GM19324 (cell line): ENCODE results near the gene NKAPD1.
"Not testable (repeated sequence)": the region's sequence is repeated elsewhere in the genome, so short reads cannot be mapped to it uniquely, and the experiment has no call there.

Source experiments
- ATAC-seq: cut with Tn5 transposase; IDR thresholded peaks from one replicate; pipeline ENCODE4 v1.9.1; 2021; ENCODE audit warnings: mild to moderate bottlenecking, moderate library complexity; ENCODE audit not compliant: unreplicated experiment, low FRiP score

The NKAPD1 gene, protein sequence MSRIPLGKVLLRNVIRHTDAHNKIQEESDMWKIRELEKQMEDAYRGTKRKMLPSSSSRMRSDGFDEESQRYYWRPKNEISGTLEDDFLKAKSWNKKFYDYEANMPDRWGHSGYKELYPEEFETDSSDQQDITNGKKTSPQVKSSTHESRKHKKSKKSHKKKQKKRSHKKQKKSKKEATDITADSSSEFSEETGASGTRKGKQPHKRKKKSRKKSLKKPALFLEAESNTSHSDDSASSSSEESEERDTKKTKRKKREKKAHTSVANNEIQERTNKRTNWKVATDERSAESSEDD

GRCh38 chr11:112073941-112074811 lies at the start of gene NKAPD1, which contains the start of gene PIH1D2:
TSS of gene NKAPD1 (plus strand) at chr11:112074299. CDS start at chr11:112075575, 1,276 bp downstream.
TSS of gene PIH1D2 (minus strand) at chr11:112074017. CDS start at chr11:112073174, 843 bp downstream.
- ATAC-seq, result peak; percentile 89

GRCh38 chr11:112024773-112025678 lies 49.1 kb upstream of the NKAPD1 start, which contains the start of gene DLAT:
TSS of gene DLAT (plus strand) at chr11:112025408. CDS start at chr11:112025473, 65 bp downstream.
- peak; percentile 87 for ATAC-seq

GRCh38 chr11:112025707-112026106 lies 48.4 kb upstream of the NKAPD1 start:
- ATAC-seq, result peak; percentile 14

GRCh38 chr11:112026784-112027410 lies 47.2 kb upstream of the NKAPD1 start:
- ATAC-seq, result not testable (repeated sequence)

DNA sequence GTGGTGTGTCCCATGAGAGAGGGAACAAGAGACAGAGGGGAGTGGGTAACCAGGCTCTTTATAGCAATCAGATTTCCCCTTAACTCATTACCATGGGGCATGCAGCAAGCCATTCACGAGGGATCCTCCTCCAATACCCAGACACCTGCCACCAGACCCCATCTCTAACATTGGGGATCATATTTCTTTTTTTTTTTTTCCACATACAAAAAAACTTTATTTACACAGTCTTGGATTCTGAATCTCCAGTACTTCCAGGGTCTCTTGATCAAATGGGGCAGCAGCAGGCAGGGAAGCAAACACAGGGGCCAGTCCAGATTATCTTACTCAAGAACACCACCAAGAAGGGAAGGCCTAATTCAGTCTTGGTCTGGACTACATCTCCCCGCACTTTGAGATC lies 44.6 kb upstream of the NKAPD1 start:
- no peak for ATAC-seq

DNA sequence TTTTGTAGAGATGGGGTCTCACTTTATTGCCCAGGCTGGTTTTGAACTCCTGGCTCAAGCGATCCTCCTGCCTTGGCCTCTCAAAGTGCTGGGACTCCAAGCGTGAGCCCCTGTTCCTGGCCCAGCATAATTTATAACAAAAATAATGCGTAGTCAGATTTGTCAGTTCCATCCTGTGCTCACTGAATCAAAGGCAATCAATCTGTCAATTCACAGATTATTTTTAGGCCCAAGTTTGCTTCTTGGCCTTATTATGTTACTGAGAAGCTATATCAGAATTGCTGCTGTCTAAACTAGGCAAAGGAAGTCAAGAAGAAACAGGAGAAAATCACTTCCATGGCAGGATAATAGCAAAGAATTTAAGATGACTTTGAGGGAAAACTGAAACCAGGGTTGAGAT lies 40.2 kb upstream of the NKAPD1 start:
- ATAC-seq, result no peak

DNA sequence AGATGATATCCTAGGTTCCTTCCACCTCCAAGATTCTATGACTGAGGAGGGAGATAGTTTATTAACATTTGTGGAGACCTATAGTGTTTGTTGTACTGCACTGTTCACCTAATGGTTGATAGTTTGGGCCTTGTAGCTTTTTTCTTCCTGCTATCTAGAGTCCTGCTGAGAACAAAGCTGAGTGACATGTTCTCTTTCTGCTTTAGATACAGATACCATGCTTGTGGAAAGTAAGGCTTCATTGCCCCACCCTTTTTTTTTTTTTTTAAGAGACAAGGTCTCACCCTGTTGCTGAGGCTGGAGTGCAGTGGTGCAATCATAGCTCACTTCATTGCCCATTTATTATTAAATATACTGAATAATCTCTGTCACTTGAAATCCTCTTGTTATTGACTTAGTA lies 36.6 kb upstream of the NKAPD1 start:
- no peak for ATAC-seq

GRCh38 chr11:112042161-112042960 lies 31.7 kb upstream of the NKAPD1 start:
- no peak for ATAC-seq

DNA sequence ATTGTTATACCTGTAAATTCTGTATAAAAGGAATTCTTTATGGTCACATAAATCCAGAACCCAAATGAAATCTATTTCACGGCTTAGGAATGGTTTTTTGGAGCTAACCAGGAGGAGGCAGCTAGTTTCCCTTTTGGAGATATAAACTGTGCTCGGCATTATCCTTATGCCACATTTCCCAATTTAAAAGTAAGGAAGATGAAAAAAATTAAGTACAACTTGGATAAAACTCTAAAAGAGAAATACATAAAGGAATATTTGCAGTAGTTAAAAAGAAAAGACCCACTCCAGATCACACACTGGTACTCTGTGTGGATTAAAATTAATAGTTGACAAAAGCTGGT lies 31.2 kb upstream of the NKAPD1 start:
- no peak for ATAC-seq

DNA sequence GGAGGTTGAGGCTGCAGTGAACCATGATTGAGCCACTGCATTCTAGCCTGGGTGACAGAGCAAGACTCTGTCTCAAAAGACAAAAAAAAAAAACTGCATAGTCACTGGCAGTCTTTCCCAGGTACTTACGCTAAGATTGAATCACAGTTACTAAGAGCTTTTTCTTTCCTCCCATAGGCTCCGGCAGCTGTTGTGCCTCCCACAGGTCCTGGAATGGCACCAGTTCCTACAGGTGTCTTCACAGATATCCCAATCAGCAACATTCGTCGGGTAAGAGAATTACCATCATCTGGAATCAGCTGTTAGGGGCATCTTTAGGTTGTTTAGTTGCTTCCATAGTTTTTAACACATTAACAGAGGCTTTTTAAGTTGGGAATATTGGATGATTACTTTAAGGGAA lies 29.1 kb upstream of the NKAPD1 start:
- ATAC-seq, result no peak

DNA sequence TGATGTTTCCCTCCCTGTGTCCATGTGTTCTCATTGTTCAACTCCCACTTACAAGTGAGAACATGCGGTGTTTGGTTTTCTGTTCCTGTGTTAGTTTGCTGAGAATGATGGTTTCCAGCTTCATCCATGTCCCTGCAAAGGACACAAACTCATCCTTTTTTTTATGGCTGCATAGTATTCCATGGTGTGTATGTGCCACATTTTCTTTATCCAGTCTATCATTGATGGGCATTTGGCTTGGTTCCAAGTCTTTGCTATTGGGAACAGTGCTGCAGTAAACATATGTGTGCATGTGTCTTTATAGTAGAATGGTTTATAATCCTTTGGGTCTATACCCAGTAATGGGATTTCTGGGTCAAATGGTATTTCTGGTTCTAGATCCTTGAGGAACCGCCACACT lies 27.5 kb upstream of the NKAPD1 start:
- ATAC-seq, result not testable (repeated sequence)

DNA sequence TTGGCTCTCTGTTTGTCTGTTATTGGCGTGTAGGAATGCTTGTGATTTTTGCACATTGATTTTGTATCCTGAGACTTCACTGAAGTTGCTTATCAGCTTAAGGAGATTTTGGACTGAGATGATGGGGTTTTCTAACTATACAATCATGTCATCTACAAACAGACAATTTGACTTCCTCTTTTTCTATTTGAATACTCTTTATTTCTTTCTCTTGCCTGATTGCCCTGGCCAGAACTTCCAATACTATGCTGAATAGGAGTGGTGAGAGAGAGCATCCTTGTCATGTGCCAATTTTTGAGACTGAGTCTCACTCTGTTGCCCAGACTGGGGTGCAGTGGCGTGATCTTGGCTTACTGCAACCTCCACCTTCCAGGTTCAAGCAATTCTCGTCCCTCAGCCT lies 25.8 kb upstream of the NKAPD1 start:
- ATAC-seq, result not testable (repeated sequence)

GRCh38 chr11:112049777-112050176 lies 24.3 kb upstream of the NKAPD1 start:
- no peak for ATAC-seq

GRCh38 chr11:112050721-112051120 lies 23.4 kb upstream of the NKAPD1 start:
- peak; percentile 56 for ATAC-seq

DNA sequence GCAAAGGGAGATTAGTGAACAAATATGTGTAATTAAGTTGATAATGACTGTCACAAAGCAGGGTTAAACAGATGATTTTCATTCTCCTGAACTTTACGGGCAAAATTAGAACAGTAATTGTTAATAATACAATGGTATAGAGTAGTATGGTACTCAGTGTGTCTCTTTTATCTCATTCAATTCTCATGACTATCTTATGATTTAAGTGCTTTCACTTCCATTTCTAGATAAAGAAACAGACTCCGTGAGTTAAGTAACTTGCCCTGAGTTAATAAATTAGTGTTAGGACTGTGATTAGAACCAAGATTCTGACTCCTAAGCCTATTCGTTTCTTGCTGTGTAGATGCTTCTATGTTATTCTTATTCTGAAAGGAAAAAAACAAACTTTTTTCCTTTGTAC lies 22.3 kb upstream of the NKAPD1 start:
- ATAC-seq, result no peak

DNA sequence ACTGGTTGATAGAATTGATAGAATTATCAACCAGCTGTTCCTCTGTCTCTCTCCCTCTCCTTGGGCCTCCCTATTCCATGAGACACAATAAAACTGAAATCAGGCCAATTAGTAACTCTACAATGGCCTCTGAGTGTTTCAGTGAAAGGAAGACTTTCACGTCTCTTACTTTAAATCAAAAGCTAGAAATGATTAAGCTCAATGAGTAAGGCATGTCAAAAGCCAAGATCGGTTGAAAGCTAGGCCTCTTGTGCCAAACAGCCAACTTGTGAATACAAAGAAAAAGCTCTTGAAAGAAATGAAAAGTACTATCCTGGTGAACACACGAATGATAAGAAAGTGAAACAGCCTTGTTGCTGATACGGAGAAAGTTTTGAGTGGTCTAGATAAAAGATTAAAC lies 16.9 kb upstream of the NKAPD1 start:
- no peak for ATAC-seq

DNA sequence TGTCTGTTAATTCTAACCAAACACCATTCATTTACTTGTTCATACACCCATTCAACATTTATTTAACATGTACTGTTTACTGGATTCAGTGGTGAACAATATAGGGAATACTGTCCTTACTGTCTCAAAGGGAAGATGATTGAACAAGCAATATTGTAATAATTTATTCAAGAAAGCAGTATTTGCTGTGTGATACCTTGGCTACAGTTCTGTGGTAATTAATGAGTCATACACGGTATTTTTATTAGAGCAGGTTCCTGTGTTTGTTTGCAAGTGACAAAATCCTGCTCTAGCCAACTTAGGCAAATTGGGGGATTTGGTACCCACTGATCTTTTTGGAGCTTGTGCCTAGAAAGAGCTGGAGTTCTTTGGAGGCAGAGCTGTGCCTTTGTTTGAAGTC lies 16.0 kb upstream of the NKAPD1 start:
- no peak for ATAC-seq

DNA sequence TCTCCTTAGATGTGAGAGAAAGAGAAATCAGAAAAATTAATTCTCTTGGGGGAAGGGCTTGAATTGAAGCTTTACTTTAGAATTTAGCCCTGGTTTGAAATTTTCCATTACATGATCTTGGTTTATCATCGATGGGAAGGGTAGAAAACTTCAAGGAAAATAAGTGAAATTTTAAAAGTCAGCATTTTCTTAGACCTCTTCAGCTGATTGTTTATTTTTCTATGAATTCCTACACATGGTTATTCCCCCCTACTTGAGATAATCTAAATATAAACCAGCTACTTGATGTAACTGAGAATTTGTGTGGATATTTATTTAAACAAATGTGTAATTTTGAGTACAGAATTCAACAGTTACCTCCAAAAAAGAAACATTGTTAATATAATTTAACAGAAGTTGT lies 11.2 kb upstream of the NKAPD1 start:
- no peak for ATAC-seq

DNA sequence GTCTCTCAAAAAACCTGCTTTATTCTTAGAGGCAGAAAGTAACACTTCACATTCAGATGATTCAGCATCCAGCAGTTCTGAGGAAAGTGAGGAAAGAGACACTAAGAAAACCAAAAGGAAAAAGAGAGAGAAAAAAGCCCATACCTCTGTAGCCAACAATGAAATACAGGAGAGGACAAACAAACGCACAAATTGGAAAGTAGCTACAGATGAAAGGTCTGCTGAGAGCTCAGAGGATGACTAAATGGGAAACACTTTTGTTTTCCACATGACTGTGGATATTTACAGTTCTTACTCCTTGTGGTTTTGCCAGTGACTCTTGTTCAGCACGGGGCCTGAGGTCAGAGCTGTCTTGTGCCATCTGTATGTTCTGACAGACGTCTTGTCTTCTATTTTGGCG lies 8.6 kb downstream of the NKAPD1 start:
- no peak for ATAC-seq
